Right ventricle myocardium superior (tissue), 1 donor: Measurements from ENCODE around the gene GCSH. TPM values are rescaled to one million over a fixed set of nuclear protein-coding genes. Genes with fewer than 3 reads are reported as not detected.
"Not testable (repeated sequence)": the region's sequence is repeated elsewhere in the genome, so short reads cannot be mapped to it uniquely, and the experiment has no call there.

ENCODE experiments used
- ATAC-seq: fragments of 200-7000 bp; cut with Tn5 transposase; one replicate; pipeline ENCODE4 v1.9.1; 2020; ENCODE audit warnings: mild to moderate bottlenecking; ENCODE audit not compliant: poor library complexity
- DNase-seq: peaks from one replicate; pipeline ENCODE4 v3.0.0-alpha.2; 2020
- intact Hi-C: fragments of 100-400 bp; cut with DNase I; formaldehyde crosslinking; loops from one replicate; pipeline ENCODE4 v1.11.2; 2022
- long read RNA-seq: library from polyadenylated mRNA; unstranded; transcript quantifications from one replicate; pipeline ENCODE4 v2.0.0, GENCODE V29; 2021
- total RNA-seq: library from RNA; stranded (reverse); fragmentation: NEBNext Ultra II Directional; extraction: Animal tissue kit (Norgen Biotek cat#: 25700); gene quantifications from one replicate; pipeline ENCODE4 v1.2.1, GENCODE V29; 2021
- donor health status: DM: no; HTN: yes; CAD: no; lungs with severe emphysema.

Gene GCSH
- 43.6 TPM for total RNA-seq
- long read RNA-seq, transcript GCSH-201 (5 exons, 1,597 nt): major isoform, 95 of 96 reads
- long read RNA-seq, partial matches to known transcripts: 0 of 96 reads
- long read RNA-seq, other reads (novel, unspliced or antisense): 1 of 96 reads

- ATAC-seq: peak; percentile 99
- DNase-seq: peak; percentile 100
- intact Hi-C loops: no loop called here
Observed at GRCh38 chr16:81095953-81096714, at the start of gene GCSH. GCSH (minus strand) TSS chr16:81096395; CDS start chr16:81096278, 117 bp downstream.

GRCh38 chr16:81143921-81144471 lies 47.8 kb upstream of the GCSH start:
- intact Hi-C loops: no loop called here
- DNase-seq: no peak

GRCh38 chr16:81142864-81143263 lies 46.7 kb upstream of the GCSH start:
- ATAC-seq (no peak), DNase-seq (no peak)
- intact Hi-C loops: no loop called here

More at GRCh38 chr16:81143921-81144471, 47.8 kb upstream of the GCSH start:
- ATAC-seq: no peak

GRCh38 chr16:81140930-81141780 lies 45.0 kb upstream of the GCSH start:
- no peak for ATAC-seq
- DNase-seq: no peak
- intact Hi-C loops: no loop called here

- intact Hi-C loops: no loop called here
- DNase-seq (no peak), ATAC-seq (no peak)
Observed at GRCh38 chr16:81138831-81139557, 42.8 kb upstream of the GCSH start.

- DNase-seq (no peak), ATAC-seq (no peak)
- intact Hi-C loops: no loop called here
Observed at GRCh38 chr16:81137754-81138153, 41.6 kb upstream of the GCSH start.

- intact Hi-C loops: no loop called here
- no peak for DNase-seq
- ATAC-seq: no peak
Observed at GRCh38 chr16:81136390-81137335, 40.5 kb upstream of the GCSH start.

- ATAC-seq: no peak
- intact Hi-C loops: no loop called here
Observed at GRCh38 chr16:81130126-81130525, 33.9 kb upstream of the GCSH start.

GRCh38 chr16:81128726-81129524 lies 32.7 kb upstream of the GCSH start:
- no peak for DNase-seq
- ATAC-seq: no peak
- intact Hi-C loops: no loop called here

More at GRCh38 chr16:81130126-81130525, 33.9 kb upstream of the GCSH start:
- no peak for DNase-seq

- intact Hi-C loops: no loop called here
- DNase-seq: no peak
- no peak for ATAC-seq
Observed at GRCh38 chr16:81127051-81127450, 30.9 kb upstream of the GCSH start.

- no peak for ATAC-seq
- DNase-seq: no peak
- intact Hi-C loops: no loop called here
Observed at GRCh38 chr16:81123092-81123852, 27.1 kb upstream of the GCSH start.

- DNase-seq (no peak), ATAC-seq (no peak)
- intact Hi-C loops: no loop called here
Observed at GRCh38 chr16:81121474-81121990, 25.3 kb upstream of the GCSH start.

- ATAC-seq: no peak
Observed at GRCh38 chr16:81117436-81117835, 21.2 kb upstream of the GCSH start.

GRCh38 chr16:81116285-81116684 lies 20.1 kb upstream of the GCSH start:
- ATAC-seq (no peak), DNase-seq (no peak)
- intact Hi-C loops: no loop called here

More at GRCh38 chr16:81117436-81117835, 21.2 kb upstream of the GCSH start:
- intact Hi-C loops: no loop called here
- no peak for DNase-seq

GRCh38 chr16:81112453-81112852 lies 16.3 kb upstream of the GCSH start:
- intact Hi-C loops: no loop called here
- DNase-seq (no peak), ATAC-seq (no peak)

GRCh38 chr16:81109274-81109673 lies 13.1 kb upstream of the GCSH start:
- DNase-seq, ATAC-seq, intact Hi-C loops: not testable (repeated sequence)
